GM21390 (cell line): ENCODE data around the gene PLXNA4.

Experiments
- ATAC-seq: cut with Tn5 transposase; IDR thresholded peaks from one replicate; pipeline ENCODE4 v1.9.1; 2021; ENCODE audit not compliant: unreplicated experiment

Gene PLXNA4

DNA sequence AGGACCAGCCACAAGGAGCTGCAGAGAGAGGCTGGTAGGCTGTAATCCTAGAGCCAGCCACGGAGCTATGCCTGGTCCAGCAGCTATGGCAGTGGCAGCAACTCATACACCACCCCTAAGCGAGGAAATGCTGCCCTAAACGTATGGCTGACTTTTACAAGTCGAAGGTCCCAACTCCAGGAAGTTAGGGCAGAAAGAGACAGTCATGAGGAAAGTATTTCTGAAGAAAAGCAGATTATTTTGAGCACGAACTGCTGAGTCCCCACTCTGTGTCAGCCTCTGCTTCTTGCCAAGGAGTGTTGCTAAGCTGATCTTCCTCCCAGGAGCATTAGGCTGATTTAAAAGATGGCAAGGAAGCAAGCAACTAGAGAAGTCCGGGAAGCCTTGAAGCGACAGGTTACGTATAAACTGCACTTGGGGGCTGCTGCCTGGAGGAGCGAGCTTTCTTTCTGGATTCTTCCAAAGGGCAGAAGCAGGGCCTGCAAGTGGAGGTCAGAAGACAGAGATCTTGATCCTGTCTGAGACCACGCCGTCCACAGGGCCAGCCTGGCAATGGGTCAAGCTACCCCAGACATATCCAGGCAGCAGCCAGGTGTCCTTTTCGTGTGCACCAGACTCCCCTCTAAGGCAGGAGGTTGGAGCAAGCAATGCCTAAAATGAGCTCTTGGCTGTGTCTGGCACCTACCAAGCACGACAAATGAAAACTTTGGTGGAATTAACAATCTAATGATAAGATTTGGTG, 39.4 kb downstream of the PLXNA4 start:
- ATAC-seq: no peak

DNA sequence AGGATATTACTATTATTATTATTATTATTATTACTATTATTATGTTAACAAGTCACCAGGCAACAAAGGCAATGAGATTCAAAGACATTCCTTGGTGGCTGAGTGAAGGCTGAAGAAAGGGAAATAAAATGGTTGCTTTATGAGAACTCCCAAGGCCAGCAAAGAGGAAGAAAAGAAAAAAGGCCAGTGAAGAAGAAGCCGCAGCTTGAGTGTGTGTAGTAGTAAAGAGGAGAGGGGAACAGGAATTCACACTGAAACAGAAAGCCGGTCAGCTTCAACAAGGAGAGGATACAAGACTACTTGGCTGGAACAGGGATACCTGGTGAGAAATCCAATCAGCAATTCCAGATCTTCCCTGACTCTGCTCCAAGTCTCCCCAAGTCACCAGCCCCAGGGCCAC, 42.4 kb downstream of the PLXNA4 start:
- no peak for ATAC-seq

DNA sequence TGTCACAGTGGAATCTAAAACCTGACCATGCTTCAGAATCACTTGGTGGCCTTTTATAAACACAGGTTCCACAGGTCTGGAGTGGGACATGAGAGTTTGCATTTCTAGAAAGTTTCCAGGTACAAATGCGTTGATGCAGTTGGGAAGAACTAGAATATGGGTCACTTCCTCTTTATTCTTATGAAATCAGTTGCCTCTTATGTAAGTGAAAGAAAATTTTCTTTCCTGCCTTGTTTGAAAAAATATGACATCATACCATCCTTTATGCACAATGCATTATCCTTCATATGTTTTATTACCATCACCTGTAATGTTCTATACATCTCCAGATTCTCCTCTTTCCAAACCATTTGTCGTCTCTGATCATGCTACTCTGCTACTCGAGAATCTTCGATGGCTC, 44.0 kb downstream of the PLXNA4 start:
- ATAC-seq: no peak

DNA sequence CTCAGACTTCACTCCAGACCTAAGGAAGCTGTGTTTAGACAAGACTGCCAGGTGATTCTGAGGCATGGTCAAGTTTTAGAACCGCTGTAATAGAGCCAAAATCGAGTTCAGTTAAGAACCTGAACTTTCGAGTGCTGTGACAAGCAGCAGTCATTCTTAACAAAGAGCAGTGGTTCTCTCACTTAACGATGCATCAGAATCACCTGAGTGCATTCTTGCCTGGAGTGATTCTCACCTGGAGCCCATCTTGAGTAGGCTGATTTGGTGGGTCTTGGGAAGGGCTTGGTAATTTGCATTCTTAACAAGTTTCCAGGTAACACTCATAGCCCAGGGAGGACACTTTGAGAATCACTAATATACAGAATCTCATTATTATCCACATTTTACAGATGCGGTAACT, 44.7 kb downstream of the PLXNA4 start:
- no peak for ATAC-seq

DNA sequence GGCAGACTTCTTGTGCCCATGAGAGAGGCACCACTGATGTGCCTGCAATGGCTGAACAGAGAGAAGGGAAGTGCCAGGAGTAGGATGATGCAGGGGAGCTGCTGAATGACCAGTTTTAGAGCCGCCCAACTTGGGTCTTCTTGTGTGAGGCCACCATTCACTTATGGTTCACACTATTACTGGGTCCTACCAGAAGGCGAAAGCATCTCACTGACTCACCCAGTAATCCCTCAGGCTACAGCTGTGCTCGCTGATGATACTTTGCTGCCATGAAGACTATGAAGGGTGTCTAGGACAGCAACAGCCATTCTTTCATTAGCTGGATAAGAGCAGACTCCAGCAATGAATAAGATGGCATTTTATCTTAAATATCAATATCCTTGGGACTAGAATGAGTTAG, 47.6 kb downstream of the PLXNA4 start:
- no peak for ATAC-seq

DNA sequence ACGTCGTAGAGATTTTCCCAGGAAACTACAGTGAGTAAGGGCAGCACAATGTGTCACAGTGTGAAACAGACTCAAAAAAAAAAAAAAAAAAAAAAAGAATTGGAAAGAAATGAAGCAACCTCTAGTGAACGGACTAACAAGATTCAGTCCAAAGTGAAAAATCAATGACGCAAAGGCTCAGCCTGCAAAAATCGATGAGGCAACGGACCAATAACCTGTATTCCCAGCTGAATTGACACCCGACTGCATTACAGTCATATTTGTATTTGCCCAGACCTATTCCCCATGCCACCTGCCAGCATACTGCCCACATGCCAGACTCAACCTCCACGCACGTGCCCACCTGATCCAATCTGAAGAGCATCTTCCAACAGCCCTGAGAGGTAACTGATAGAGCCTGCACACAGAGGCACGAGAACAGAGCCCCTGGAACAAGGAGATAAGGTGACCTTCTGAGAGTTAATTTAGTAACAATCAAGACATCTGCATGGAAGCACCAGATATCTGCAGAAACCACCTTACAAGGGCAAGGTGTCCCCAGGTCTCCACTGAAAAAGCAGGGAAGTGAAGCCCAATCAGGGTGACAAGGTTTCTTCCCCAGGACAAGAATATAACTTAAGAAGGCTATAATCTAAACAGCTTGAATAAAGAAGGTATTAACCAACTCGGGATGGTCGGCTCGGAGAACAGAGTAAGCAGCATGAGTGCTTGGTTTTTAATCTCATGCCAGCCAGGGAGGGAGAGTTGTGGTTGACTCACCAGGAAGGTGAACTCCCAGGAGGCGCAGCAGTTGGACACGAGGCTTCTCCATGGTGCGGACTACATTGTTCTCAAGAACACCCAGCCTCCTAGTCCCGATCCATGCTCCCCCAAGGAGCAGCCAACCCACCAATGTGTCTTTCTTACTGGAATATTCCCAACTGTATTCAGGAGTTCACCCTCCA, 48.5 kb downstream of the PLXNA4 start:
- ATAC-seq: no peak

DNA sequence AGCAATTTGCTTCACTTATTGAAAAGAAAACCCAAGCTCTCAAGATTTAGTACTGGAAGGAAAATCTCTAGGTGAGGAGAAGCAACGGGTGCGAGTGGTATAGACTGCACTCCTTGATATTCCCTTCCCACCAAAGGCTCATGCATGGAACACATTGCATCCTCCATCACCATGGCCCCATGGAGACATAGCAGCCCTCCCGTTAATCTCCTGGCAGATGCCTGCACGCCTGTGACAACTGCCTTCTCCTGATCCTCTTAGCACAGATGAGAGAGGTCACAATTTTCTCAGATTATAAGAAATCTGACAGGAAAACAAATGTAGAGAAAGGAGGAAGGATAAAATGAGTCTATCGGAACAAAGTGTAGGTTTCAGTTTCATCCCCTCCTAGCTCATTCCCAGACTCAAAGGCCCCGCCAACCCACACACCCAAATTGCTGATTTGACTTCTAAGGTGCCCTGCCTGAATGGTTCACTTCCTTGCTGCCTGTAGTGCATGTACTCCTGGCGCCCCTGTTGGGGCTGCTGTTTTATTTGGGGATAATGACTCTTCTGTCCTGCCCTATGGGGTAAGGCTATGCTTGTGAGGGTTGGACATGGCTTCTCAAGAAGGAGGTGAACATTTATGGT, 50.0 kb downstream of the PLXNA4 start:
- ATAC-seq: no peak

DNA sequence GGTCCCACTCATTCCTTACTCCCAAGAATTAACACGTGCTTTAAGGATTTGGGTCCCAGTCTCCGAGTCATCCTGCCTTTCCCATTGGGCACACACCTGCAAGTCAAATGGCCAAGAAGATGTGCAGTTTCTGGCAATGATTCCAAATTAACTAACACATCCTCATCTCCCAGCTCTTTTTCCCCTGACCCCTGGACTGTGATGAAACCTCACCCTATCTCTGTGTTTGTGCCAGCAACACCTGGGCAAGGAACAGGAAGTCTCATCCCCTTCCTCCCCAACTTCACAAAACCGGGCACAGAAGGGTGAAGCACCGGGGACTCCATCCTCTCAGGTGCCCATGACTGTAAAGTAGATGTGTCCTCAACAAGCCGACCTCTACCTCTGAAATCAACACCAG, 54.8 kb downstream of the PLXNA4 start:
- ATAC-seq: no peak

DNA sequence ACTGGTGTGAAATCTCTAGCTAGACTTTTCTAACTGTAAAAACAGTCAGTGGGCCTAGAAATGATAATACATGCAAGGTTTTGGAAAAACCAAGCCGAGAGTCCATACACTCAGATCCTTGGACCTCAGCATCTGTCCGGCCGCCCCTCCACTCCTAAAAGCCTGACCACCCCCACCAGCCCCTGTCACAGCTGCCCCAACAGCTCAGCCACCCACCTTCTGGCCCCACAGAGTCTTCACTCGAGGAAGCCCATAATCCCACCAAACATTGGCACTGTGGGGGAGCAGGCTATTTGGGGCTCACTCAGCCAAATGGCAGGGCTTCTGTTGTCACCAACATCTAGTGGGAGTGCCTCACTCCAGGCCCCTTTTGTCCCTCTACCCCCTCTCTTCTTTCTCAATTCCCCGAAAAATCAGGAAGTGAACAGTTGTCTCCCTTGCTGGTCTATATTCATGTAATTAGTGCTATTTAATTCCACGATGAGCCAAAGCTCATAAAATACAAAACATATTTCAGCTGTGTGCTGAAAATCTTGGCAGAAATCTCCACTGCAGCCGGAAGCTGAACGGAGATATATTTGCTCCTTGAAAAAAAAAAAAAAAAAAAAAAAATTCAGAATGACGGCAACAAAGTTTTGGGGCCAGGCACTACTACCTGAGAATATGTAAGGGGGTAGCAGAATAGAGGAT, 55.5 kb downstream of the PLXNA4 start:
- no peak for ATAC-seq

DNA sequence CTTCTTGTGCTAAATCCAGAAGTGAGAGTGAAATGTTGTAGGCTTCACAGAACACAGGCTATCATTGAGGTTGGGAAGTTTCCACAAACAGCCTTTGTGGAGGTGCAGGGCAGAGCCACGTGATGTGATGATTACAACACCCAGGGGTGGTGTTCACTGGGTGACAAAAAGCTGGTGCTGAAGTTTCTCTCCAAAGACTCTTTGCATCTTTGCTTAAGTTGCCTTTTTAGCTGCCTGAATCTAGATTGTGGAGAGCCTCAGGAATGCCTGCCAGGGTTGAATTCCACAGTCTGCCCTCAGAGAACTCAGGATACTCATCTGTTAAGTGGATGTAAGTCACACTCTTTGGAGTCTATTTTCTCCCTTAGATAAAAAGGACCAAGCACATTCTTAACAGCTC, 56.3 kb downstream of the PLXNA4 start:
- no peak for ATAC-seq

DNA sequence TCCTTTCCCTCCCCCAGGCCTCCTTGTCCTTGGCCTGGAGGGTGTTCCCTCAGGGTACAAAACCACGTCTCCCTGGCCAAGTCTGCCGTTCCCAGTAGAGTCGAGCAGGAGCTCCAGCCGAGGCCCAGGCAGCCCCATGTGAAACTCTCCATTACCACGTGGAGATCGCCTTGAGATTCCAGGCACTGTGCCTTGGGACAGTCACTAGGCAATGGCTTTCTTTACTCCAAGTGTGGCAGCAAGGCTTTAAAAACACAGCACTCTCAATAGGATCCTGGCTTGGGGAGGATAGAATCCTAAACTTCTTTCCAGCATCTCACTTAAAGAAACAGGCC, 57.5 kb downstream of the PLXNA4 start:
- no peak for ATAC-seq

DNA sequence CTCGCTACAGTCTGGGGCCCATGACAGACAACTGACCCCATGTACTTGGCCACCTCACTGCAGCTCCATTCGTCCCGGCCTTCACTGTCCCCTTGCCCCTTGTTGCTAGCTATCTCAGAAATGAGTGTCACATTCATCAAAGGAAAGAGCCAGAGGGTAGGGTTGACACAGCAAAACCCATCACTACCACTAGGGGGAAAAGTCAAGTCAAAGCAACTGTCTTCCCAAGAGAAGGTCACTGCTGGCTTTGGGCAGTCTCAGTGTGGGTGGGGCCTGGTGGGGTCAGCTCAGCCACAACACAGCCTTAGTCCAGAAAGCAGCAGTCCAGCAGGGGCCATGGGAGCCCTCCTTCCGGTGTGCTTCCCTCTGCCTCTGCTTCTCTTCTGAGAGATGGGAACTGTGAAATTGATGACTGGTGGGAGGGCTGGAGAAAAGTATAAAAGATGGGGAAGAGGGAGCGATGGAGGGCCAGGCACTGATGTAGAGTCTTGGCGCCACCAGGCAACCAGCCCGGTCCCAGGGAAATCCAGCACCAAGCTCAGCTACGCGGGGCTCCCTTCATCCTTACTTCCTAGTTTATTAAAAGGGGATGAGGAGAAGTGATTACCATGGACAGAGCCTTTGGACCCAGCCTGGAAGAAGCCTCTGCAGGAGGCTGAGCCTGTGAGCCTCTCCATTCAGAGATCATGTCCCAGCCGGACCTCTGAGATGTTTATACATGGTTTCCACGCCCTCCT, 58.0 kb downstream of the PLXNA4 start:
- ATAC-seq: no peak

DNA sequence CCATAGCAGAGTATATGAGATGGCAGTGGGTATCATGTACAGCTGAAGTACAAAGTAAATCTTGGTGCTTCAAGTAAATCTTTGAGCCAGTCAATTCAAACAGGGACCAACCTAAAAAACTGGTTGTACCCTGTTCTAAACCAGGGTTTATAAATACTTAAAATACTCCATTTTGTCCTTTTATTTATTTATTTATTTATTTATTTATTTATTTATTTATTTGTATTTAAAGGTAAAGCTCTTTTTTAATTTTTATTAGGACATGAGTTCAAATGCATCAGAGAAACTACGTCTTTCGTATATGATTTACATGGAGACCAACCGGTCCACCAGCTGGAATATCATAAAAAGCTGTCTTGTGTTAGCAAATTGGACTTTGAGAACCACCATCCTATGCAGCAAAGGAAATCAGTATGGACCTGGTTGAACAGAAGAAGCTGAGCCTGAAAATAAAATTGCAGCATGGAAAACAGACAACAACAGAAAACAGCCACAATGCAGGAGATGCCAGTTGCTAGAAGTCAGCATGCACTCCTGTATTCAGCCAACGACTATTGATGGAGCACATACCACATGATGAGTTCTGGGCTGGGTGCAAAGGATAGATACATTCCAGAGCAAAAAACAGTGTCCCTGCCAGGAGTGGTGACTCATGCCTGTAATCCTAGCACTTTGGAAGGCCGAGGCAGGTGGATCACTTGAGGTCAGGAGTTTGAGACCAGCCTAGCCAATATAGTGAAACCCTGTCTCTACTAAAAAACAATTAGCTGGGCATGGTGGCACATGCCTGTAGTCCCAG, 60.0 kb downstream of the PLXNA4 start:
- no peak for ATAC-seq

DNA sequence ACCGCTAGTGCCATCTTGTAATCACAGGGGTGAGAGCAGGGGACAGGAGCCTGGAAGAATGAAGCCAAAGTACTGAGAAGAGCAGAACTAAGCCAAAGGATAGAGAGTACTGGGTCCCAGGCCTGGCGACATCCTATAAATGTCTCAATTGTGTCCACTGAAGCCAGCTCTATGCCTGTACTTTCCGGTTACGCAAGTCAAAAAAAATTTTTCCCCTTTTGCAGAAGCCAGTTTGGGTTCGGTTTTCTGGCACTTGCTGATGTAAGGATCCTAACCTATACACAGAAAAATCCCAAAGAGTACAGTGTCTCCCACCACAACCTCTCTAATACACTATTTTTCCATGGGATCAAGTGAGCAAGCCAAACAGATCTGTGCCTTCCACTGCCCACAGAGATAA, 61.1 kb downstream of the PLXNA4 start:
- ATAC-seq: no peak

DNA sequence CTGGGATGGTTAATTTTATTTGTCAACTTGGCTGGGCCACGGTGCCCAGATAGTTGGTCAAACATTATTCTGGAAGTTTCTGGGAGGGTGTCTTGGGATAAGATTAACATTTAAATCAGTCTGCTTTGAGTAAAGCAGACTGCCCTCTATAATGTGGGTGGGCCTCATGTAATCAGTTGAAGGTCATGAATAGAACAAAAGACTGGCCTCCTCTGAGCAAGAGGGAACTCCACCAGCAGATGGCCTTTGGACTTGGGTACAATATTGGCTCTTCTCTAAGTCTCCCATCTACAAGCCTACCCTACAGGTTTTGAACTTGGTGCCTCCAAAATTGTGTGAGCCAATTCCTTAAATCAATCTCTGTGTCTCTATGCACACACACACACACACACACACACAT, 61.8 kb downstream of the PLXNA4 start:
- ATAC-seq: no peak

DNA sequence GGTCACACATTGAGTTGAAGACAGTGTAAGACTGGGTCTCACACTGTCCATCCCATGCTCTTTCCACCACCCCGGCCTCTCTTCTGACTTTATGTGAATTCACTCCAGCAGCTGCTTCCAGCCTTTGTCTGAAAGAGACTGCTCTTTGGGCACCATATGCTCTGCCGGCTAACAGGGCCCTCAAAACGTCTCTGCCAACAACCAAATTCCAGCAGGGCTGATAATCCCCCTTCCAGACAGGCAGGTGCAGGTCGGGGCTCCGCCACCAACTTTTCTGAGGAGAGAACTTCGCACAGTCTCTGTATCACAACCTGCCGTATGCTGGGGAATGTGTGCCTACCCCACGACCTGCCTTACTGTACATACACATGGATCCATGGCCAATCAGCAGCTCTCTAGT, 64.3 kb downstream of the PLXNA4 start:
- no peak for ATAC-seq

DNA sequence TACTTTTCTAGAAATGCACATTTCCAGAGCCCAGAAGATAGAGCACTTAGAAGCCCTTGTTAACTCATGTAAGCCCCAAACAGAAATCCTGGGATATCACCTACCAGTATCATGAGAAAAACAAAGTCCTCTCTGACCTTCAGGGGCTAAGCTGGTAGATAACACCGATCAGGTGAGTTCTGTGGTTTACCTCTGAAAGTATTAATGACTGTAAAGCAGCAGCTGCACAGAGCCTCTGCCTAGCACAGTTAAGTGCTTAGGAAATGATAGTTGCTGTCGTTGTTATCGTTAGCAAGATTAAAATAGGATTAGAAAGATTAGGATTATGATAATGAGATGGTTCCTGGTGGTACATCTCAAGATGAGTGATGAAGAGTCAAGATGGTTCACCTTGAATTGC, 64.9 kb downstream of the PLXNA4 start:
- ATAC-seq: no peak

DNA sequence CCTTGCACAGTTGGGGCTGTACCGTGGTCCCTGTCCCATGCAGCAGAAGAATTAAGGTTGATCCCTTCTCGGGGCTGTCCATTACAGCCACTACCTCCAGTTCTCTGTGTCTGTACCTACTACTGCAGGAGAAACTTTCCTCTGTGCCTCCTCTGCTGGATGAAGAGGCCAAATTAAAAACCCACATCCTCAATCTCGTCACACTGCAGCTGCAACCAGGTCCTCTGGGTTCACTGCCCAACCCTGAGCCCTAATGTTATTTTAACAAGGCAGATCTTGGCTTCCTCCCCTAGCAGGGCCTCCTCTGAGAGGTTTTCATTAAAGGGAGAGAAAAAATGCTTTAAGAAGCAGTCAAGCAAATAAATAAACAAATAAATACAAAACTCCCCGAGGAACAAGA, 66.6 kb downstream of the PLXNA4 start:
- ATAC-seq: no peak

DNA sequence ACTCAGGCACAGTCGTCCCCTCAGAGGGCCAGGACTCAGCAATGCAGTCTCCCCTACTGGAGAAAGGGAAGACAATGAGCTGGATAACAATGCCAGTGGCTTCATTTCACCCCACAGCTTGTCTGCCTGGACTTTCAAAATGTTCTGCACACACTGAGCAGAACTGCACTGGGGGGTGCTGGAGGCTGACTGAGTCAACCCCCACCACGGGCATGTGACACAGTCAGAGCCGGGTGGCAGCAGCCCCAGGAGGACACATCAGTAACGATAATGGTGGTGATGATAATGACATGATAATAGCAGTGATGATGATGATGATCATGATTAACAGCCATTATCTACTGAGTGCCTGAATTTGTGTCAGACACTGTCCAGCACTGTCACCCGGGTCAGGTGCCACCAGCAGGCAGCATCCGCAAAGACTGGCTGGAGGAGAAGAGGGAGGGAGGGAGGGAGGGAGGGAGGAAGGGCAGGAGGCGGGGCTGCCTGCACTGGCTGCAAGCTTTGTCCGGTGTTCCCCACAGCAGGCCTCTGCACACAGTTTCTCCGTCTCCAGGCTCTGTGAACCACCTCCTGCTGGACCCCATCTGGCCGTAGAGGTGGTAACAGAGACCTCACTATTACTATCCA, 67.4 kb downstream of the PLXNA4 start:
- ATAC-seq: no peak
